ENCODE measurements around the gene MAP3K20. TPM values are rescaled to one million over a fixed set of nuclear protein-coding genes. Genes with fewer than 3 reads are reported as not detected.
A peak's percentile ranks its signal among the peaks of the same experiment; 100 is the strongest.

Gene MAP3K20
- total RNA-seq, 1 experiment from 2014 or later, result 150 TPM

- Mint-ChIP-seq H3K4me1 (ENCODE audit: insufficient read depth, unreplicated experiment) (peaks cover 40% of the 10 kb centered on the region), H3K27ac (ENCODE audit: low read depth, unreplicated experiment) (peak overlapping the region; percentile 89), H3K9me3 (ENCODE audit: unreplicated experiment) (no peaks in the 10 kb centered on the region), H3K27me3 (ENCODE audit: insufficient read depth, unreplicated experiment) (no peaks in the 10 kb centered on the region), H3K36me3 (ENCODE audit: insufficient read depth, unreplicated experiment) (peaks cover 51% of the 10 kb centered on the region), H3K4me3 (ENCODE audit: unreplicated experiment) (peak overlapping the region; percentile 1)
- no peak for TF ChIP-seq CTCF (IDR thresholded peaks at IDR 0.05; ENCODE audit: unreplicated experiment)
- intact Hi-C loops (cut with micrococcal nuclease), result loop anchor here (5.0 kb wide), 2 partner anchors 36 to 111 kb away; partner anchors contain the start of gene MAP3K20
- TSS peak; percentile 7 for BruUV-seq (replicated peaks)
- DNase-seq (ENCODE audit: unreplicated experiment), result peak; percentile 68
- ChIA-PET CTCF (interaction anchor here (0.5 to 1.3 kb wide), 3 partner anchors 12 to 64 kb away, joined by 3 read pairs; no protein-coding TSS in a partner anchor), POLR2A (interaction anchor here (1.0 to 2.1 kb wide), 5 partner anchors 14 to 28 kb away, joined by 3 to 7 read pairs (median 5); no protein-coding TSS in a partner anchor)
These were observed 112.5 kb downstream of the MAP3K20 start for GRCh38 chr2:173187941-173188788.

GRCh38 chr2:173191601-173192000, 116.0 kb downstream of the MAP3K20 start:
- peaks cover 37% of the 10 kb centered on the region for H3K4me1 Mint-ChIP-seq (ENCODE audit: insufficient read depth, unreplicated experiment)
- BruUV-seq (replicated peaks), result TSS peak; percentile 2
- H3K9me3 Mint-ChIP-seq (ENCODE audit: unreplicated experiment), result no peaks in the 10 kb centered on the region
- intact Hi-C loops (cut with micrococcal nuclease), result no loop called here
- no peaks in the 10 kb centered on the region for H3K27me3 Mint-ChIP-seq (ENCODE audit: insufficient read depth, unreplicated experiment)
- peak overlapping the region; percentile 82 for H3K27ac Mint-ChIP-seq (ENCODE audit: low read depth, unreplicated experiment)
- TF ChIP-seq CTCF (IDR thresholded peaks at IDR 0.05; ENCODE audit: unreplicated experiment), result no peak
- H3K4me3 Mint-ChIP-seq (ENCODE audit: unreplicated experiment), result no peak overlapping the region
- ChIA-PET CTCF (interaction anchor here (0.9 to 2.3 kb wide), 2 partner anchors 19 to 171 kb away, joined by 3 to 6 read pairs; no protein-coding TSS in a partner anchor), POLR2A (interaction anchor here (1.0 kb wide), 1 partner anchor 9 kb away, joined by 3 read pairs; no protein-coding TSS in a partner anchor)
- H3K36me3 Mint-ChIP-seq (ENCODE audit: insufficient read depth, unreplicated experiment), result peaks cover 64% of the 10 kb centered on the region
- peak; percentile 51 for DNase-seq (ENCODE audit: unreplicated experiment)

- Mint-ChIP-seq H3K4me1 (ENCODE audit: insufficient read depth, unreplicated experiment) (peaks cover 37% of the 10 kb centered on the region), H3K36me3 (ENCODE audit: insufficient read depth, unreplicated experiment) (peaks cover 69% of the 10 kb centered on the region), H3K4me3 (ENCODE audit: unreplicated experiment) (no peak overlapping the region), H3K27ac (ENCODE audit: low read depth, unreplicated experiment) (peak overlapping the region; percentile 82), H3K27me3 (ENCODE audit: insufficient read depth, unreplicated experiment) (no peaks in the 10 kb centered on the region), H3K9me3 (ENCODE audit: unreplicated experiment) (no peaks in the 10 kb centered on the region)
- POLR2A ChIA-PET, result interaction anchor here (1.0 kb wide), 1 partner anchor 9 kb away, joined by 3 read pairs; no protein-coding TSS in a partner anchor
- CTCF ChIA-PET, result interaction anchor here (0.9 to 2.3 kb wide), 2 partner anchors 18 to 171 kb away, joined by 3 to 6 read pairs; no protein-coding TSS in a partner anchor
- no peak for DNase-seq (ENCODE audit: unreplicated experiment)
- intact Hi-C loops (cut with micrococcal nuclease), result no loop called here
- BruUV-seq (replicated peaks), result no TSS peak
- TF ChIP-seq CTCF (IDR thresholded peaks at IDR 0.05; ENCODE audit: unreplicated experiment), result no peak
These were observed 116.4 kb downstream of the MAP3K20 start for GRCh38 chr2:173192071-173192470.

- no TSS peak for BruUV-seq (replicated peaks)
These were observed 118.3 kb downstream of the MAP3K20 start for GRCh38 chr2:173193925-173194324.

More at GRCh38 chr2:173193925-173194324, 118.3 kb downstream of the MAP3K20 start:
- Mint-ChIP-seq H3K27ac (ENCODE audit: low read depth, unreplicated experiment) (peak overlapping the region; percentile 42), H3K9me3 (ENCODE audit: unreplicated experiment) (no peaks in the 10 kb centered on the region), H3K36me3 (ENCODE audit: insufficient read depth, unreplicated experiment) (peaks cover 79% of the 10 kb centered on the region), H3K27me3 (ENCODE audit: insufficient read depth, unreplicated experiment) (no peaks in the 10 kb centered on the region), H3K4me1 (ENCODE audit: insufficient read depth, unreplicated experiment) (peaks cover 24% of the 10 kb centered on the region), H3K4me3 (ENCODE audit: unreplicated experiment) (no peak overlapping the region)
- ChIA-PET CTCF (interaction anchor here (0.6 to 0.8 kb wide), 2 partner anchors 24 to 167 kb away, joined by 3 read pairs; no protein-coding TSS in a partner anchor), POLR2A (interaction anchor here (0.7 to 1.3 kb wide), 5 partner anchors 9 to 145 kb away, joined by 3 to 4 read pairs (median 4); no protein-coding TSS in a partner anchor)
- DNase-seq (ENCODE audit: unreplicated experiment), result no peak
- intact Hi-C loops (cut with micrococcal nuclease), result no loop called here
- no peak for TF ChIP-seq CTCF (IDR thresholded peaks at IDR 0.05; ENCODE audit: unreplicated experiment)

Measured in MCF 10A (cell line).